DMS 273 treated with DMSO at 0.1 percent for 48 hours (cell line): ENCODE results near the gene ICE1.
"Not testable (repeated sequence)": the region's sequence is repeated elsewhere in the genome, so short reads cannot be mapped to it uniquely, and the experiment has no call there.

Experiments
- DNase-seq: peaks from one replicate; lab custom pipeline; 2025; lab: John Stamatoyannopoulos, UW

ICE1 gene

GRCh38 chr5:5421961-5422818, at the start of gene ICE1:
ICE1 (plus strand) TSS chr5:5422677; CDS start chr5:5422916, 239 bp downstream.
- peak; percentile 95 for DNase-seq

DNA sequence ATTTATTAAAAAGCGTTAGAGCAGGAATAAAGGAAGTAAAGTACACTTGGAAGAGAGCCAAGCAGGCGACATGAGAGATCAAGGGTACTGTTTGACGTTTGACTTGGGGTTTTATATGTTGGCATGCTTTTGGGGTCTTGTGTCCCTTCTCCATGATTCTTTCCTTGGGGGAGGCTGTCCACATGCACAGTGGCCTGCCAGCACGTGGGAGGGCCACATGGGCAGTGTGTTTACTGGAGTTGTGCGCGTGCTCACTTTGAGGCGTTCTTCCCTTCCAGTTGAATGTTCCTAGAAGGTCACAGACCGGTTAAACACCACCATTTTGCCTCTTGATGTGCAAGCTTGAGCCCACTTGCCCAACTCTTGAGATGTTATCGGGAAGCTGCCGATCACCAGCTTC, 49.5 kb upstream of the ICE1 start:
- no peak for DNase-seq

DNA sequence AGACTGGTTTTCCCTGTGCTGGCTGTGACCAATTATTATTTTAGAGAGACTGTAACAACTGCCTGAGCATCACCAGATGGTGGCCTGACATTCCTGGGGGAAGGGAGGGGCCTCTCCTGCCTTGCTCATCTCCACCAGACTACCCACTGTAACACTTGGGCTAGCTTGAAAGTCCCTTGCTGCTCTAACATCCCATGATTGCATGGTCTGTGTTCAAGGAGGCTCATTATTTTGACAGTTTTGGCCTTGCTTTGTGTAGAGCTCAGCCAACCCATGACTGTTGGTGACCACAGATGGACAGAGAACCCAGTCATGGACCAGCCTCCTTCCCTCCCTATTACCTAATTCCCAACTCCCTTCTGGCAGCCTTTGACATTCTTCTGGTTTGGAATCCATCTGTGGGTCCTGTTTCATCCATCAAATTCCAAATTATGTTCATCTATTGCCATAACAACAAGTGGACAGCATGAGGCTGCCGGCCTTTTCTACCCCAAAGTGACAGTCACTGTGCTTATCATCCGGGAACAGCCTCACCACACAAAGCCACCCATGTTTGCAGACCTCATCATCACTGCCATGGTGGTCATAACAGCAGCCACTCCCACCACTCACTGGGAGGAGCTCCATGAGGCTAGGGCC, 49.0 kb upstream of the ICE1 start:
- no peak for DNase-seq

GRCh38 chr5:5374009-5374715, 48.3 kb upstream of the ICE1 start:
- DNase-seq: no peak

- no peak for DNase-seq
These were observed 44.7 kb upstream of the ICE1 start for GRCh38 chr5:5377780-5378179.

- no peak for DNase-seq
These were observed 43.9 kb upstream of the ICE1 start for GRCh38 chr5:5378531-5378930.

DNA sequence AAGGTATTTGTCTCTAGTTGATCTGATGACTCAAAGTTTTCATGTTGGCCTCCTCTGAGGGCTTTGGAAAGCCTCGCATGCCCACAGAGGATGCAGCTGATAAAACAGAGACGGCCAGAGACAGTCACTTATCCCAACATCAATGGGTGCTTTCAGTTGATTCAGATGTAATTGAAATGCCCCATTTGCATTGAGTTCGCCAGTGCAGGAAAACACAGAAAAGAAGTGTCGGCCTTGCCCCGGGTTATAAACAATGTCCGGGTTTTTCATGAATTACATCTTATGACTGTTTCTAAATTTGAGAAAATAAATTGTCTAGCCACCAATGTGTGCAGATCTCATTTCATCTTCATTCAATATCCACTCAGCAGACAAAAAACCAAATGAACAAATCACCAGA, 42.2 kb upstream of the ICE1 start:
- DNase-seq: no peak

DNA sequence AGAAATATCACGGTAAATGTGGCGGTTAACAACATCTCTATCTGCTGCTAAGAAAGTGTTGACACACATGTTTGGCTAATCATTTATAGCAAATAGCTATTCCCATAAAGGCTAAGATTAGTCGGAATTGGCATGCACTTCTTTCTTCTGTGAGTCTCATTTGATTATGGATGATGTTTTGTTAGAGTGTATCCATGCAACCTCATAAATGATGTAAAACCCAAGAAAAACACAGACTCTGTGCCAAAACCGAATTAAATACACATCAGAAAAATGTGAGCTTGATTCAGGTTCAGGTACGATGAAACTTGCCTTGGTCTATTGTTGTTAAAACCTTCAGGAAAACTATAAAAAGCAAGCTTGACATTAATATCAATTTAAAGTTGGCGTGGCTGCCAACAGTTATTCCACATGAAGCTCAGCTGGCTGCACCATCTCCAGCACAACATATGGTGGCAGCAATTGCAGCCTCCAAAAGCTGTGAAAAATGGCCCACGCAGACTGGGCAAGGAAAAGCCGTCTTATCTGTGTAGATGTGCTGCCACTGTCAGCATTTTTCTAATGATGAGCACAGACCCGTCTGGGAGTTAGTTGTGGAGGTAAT, 41.1 kb upstream of the ICE1 start:
- no peak for DNase-seq

- DNase-seq: no peak
These were observed 39.0 kb upstream of the ICE1 start for GRCh38 chr5:5383461-5383860.

DNA sequence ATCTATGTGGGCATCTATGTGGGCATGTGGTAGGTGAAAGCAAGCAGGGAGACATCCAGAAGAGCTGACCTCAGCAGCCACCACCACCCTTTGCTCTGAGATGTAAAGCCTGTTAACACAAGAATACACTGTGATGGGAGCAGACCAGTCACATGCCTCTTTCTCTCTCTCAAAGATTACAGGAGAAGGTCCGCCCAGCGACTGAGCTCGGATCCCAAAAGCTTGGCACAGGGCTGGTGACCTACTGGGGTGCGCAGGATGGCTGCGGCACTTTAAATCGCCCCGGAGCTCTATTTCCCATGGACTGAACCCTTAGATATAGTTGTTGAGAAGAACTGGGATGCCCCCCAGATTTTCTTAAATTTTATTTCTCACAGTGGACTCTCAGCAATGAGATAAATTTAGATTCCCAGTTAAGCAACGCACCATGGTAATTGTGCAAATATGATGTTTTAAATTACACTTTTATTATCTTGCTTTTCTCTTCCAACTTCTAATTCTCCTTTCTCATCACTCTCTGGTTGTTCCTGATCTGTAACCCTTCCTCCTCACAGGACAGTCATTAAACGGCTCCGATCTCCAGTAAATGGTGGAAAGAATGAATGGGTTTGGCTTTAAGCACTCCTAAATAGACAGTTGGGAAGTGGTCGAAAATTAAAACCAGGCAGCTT, 37.7 kb upstream of the ICE1 start:
- no peak for DNase-seq

DNA sequence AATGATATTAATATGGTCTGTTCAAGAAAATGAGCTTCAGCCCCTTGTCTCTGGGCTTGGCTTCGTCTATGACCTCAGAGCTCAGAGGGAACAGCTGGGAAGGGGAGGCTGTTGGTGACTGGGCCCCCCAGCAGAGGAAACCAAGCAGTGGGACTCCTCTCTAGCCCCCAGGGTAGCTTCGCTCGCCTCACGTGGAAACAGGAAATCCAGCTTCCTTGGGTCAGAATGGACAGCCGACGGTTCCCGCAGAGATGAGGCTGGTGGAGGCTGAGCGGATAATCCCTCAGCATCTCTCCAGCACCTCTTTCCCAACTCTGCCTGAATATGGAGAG, 37.2 kb upstream of the ICE1 start:
- DNase-seq: no peak

DNA sequence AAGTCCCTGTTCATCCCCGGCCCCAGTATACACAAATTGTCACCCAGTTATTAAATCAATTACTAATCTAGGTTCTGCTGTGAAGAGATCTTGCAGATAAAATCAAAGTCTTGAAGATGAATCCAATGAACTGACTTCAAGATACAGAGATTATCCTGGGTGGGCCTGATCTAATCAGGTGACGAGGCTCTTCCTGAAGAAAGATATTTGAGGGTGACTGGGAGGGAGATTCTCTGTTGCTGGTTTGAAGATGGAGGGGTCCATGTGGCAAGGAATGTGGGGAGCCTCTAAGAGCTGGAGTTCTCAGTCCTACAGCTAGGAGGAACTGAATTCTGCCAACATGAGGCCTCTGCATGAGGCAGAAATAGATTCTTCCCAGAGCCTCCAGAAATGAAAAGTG, 36.1 kb upstream of the ICE1 start:
- DNase-seq: no peak

DNA sequence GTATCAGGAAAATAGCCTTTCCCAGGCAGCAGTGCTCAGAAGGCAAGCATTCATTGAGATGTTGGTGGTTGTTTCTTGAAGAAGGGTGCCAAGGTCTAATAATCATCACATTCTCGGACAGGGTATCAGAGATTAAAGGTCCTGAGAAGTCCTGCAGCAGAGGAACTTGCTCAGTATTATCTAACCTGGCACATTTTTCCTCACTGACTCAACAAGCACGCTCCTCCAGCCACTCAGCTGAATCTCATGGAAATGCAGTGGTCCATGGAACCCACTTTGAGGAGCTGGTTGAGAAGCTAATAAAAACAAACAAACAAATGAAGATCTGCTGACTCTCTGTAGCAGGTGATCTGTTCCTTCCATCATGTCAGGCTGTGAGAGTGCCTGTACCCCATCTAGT, 35.3 kb upstream of the ICE1 start:
- no peak for DNase-seq

- DNase-seq: no peak
These were observed 34.7 kb upstream of the ICE1 start for GRCh38 chr5:5387777-5388176.

DNA sequence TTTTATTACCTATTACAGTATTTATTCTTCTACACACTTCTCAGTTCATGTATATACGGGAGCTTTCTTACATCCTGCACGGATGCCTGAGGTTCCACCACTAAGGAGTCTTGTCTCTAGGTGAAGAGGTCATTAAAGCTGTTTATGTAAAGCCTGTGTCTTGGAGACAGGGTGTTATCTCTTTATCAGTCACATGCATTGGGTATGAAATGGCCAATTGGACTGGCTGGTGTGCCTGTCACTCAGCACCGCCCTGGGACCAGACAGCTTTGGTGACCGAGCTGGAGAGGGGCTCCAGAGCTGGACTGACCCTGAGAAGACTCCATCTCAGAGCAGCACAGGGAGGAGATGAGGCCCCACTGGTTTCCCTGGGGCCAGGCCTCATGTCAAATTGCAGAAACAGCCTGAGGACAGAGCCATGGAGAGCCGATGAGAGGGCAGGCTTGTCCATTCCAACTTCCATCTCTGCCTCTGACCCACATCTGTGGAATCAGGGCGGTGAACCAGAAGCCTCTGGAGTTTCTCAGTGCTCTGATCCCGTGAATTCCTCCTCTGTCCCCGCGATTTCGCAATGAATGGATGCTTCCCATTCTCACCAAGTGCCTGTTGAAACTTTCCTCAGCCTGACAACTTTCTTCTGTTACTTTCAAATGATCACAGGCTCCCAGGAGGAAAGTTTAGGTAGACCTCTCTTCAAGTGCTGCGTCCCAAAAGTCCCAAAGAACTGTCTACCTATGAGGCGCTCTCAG, 32.2 kb upstream of the ICE1 start:
- not testable (repeated sequence) for DNase-seq

DNA sequence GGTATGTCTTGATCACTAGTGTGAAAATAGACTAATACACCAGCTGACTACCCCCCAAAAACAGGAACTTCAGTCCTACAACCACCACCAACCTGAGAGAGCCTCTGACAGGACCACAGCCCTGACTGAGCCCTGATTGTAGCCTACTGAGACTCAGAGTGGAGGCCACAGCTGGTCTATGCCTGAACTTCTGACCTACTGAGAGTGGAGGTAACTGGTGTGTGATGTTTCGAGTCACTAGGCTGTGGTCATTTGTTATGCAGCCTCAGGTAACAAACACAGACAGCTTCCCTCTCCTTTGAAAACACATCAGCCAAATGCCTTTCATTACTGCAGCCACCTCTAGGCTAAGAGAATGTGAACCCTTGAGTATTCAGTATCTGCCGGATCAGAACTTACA, 30.0 kb upstream of the ICE1 start:
- not testable (repeated sequence) for DNase-seq

- DNase-seq: not testable (repeated sequence)
These were observed 28.0 kb upstream of the ICE1 start for GRCh38 chr5:5394384-5394986.

GRCh38 chr5:5395093-5395492, 27.4 kb upstream of the ICE1 start:
- DNase-seq: not testable (repeated sequence)

DNA sequence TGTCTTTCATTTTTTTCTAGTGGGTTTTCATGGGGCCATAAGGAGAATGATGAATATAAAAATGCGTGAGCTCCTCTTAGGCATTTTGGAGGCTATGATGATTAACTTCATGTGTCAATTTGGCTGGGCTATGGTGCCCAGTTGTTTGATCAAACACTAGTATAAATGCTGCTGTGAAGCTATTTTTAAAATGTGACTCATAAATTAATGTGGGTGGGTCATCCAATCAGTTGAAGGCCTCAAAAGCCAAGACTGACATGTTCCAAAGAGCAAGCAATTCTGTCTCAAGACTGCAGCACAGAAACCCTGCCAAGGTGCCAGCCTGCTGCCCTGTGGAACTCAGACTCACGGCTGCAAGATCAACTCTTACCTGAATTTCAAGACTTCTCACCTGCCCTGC, 24.4 kb upstream of the ICE1 start:
- no peak for DNase-seq

- DNase-seq: no peak
These were observed 21.4 kb upstream of the ICE1 start for GRCh38 chr5:5401095-5401494.

DNA sequence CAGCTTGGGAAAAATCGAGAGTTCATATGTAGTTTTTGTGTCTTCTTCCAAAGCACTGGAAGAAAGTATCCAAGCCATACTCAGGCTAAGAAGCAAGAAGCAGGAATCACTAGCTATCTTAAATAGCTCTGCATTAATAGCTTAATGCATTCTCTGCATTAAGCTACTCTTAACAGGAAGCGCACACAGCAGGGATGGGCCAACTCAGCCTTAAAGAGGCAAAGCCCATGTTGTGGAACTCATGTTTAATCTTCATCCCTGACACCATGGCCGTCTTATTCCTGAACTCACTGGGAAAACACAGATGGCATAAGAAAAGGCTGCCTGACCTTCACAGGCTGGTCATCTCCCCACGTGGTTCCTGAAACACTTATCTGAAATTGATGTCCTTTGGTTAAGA, 18.7 kb upstream of the ICE1 start:
- no peak for DNase-seq
